Stomach (tissue), 9 donors: ENCODE data around the gene SORCS2. TPM values are rescaled to one million over a fixed set of nuclear protein-coding genes. Genes with fewer than 3 reads are reported as not detected.

Source experiments
- DNase-seq, 2 donors: peaks; one replicate each; pipeline versions ENCODE4 v3.0.0 to v3.0.0-alpha.2; 2013 to 2019
- H3K27ac ChIP-seq, 5 donors: fragments of 200-600 bp in 4 of 5; sonication (generic) in 4 of 5; one replicate each; pipeline ENCODE4 v1.5.1; 2013 to 2019; ENCODE audit warnings: mild to moderate bottlenecking in 1 of 5, moderate library complexity in 1 of 5
- H3K27me3 ChIP-seq, 3 donors: fragments of 200-600 bp; sonication (generic); one replicate each; pipeline ENCODE4 v1.5.1; 2017 to 2019; ENCODE audit warnings: mixed run types in 1 of 3
- H3K36me3 ChIP-seq, 4 donors: fragments of 200-600 bp; sonication (generic); 1 replicate in 3 of 4; 2 replicates in 1 of 4; pipeline ENCODE4 v1.5.1; 2016 to 2019
- H3K4me1 ChIP-seq, 4 donors: fragments of 200-600 bp; sonication (generic); one replicate each; pipeline ENCODE4 v1.5.1; 2016 to 2019
- H3K4me3 ChIP-seq, 4 donors: fragments of 200-600 bp; sonication (generic) in 3 of 4; one replicate each; pipeline ENCODE4 v1.5.1; 2016 to 2019; ENCODE audit warnings: mild to moderate bottlenecking in 1 of 4
- H3K9me3 ChIP-seq, 4 donors: fragments of 200-600 bp; sonication (generic); one replicate each; pipeline ENCODE4 v1.5.1; 2016 to 2019
- CTCF ChIP-seq, 7 experiments: fragments of 450-650 bp in 4 of 7; fragments of 200-600 bp in 3 of 7; sonication (generic) in 3 of 7; IDR thresholded peaks; one replicate each; pipeline ENCODE4 v1.5.1; 2016 to 2019; ENCODE audit warnings: antibody characterized with exemption in 7 of 7, control low read depth in 2 of 7, mild to moderate bottlenecking in 1 of 7
- EP300 ChIP-seq: sonication (generic); formaldehyde crosslinking; IDR thresholded peaks from one replicate; pipeline ENCODE4 v1.6.1; 2017; ENCODE audit warnings: antibody characterized with exemption
- POLR2A ChIP-seq, 4 donors: fragments of 450-650 bp; IDR thresholded peaks; one replicate each; pipeline ENCODE4 v1.6.1; 2016; ENCODE audit warnings: antibody characterized with exemption in 4 of 4, control low read depth in 2 of 4, mild to moderate bottlenecking in 1 of 4, moderate library complexity in 1 of 4
- POLR2AphosphoS5 ChIP-seq, 3 donors: sonication (generic); formaldehyde crosslinking; IDR thresholded peaks; one replicate each; pipeline ENCODE4 v1.6.1; 2016; ENCODE audit warnings: antibody characterized with exemption in 3 of 3
- WGBS, 5 donors: extraction: QIAGEN DNeasy Blood & Tissue Kit in 3 of 5; methylation state at CpG; one replicate each; pipeline versions ENCODE4 v1.1.5 to v1.1.7; 2013 to 2018; 5-methylcytosine and 5-hydroxymethylcytosine counted together
- intact Hi-C: fragments of 100-400 bp; cut with DNase I; formaldehyde crosslinking; loops from one replicate; pipeline ENCODE4 v1.15.1; 2023; ENCODE audit warnings: low total_unique reads
- polyA plus RNA-seq, 3 donors: library from polyadenylated mRNA; stranded (reverse); fragments of 200-250 nt; gene quantifications; one replicate each; pipeline ENCODE4 v1.2.3, GENCODE V29; 2013
- total RNA-seq, 5 donors: library from RNA; depleted of rRNA; stranded (reverse); fragments of >200 nt; gene quantifications; one replicate each; pipeline versions ENCODE4 v1.1.0 to v1.2.3, GENCODE V29; 2014 to 2016
- donor health status: healthy with polysubstance abuse.
- donor health status: Bipolar disorder and iron deficiency.
- donor health status: healthy.

Gene SORCS2
- total and polyA plus RNA-seq, 8 donors: under 0.01 to 13.0 (median 0.50) TPM; not detected in 1

- Histone ChIP-seq H3K4me1 (no peaks in the 10 kb centered on the region), H3K27ac (no peak overlapping the region), H3K27me3 (peaks cover 0 to 13% (median 0%) of the 10 kb centered on the region in 3 donors), H3K4me3 (no peak overlapping the region), H3K9me3 (no peaks in the 10 kb centered on the region), H3K36me3 (no peaks in the 10 kb centered on the region)
- DNase-seq: no peak
- intact Hi-C loops: no loop called here
- TF ChIP-seq POLR2AphosphoS5 (IDR thresholded peaks at IDR 0.05) (no peak), CTCF (IDR thresholded peaks at IDR 0.05) (no peak), EP300 (no peak), POLR2A (IDR thresholded peaks at IDR 0.05) (no peak)
- 85 to 91% (median 87%) methylated on average over 4 to 7 of the region's 7 CpGs for WGBS, 5 donors
Measured at GRCh38 chr4:7477695-7478094, 285.4 kb downstream of the SORCS2 start.

DNA sequence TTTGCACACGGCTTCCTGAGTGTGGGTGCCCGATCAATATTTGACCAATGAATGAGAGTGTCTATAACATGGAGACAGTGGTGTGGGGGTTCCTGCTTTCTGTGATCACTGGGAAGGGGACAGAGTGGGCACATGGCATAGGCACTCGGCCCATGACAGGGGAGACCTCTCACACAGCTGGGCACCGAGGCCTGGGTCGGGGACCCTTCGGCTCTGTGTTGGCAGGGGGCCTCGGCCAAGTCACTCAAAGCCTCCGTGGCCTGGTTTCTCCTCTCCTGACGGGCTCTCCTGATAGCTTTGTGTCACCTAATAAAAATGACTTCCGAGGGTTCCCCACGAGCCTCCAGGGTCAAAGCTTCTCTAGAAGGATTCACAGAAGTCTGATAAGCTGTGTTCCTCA, 286.3 kb downstream of the SORCS2 start:
- no peak for TF ChIP-seq POLR2A (IDR thresholded peaks at IDR 0.05)
- TF ChIP-seq CTCF (IDR thresholded peaks at IDR 0.05): no peak
- TF ChIP-seq POLR2AphosphoS5 (IDR thresholded peaks at IDR 0.05): no peak
- TF ChIP-seq EP300: no peak
- Histone ChIP-seq H3K4me1 (no peaks in the 10 kb centered on the region), H3K4me3 (no peak overlapping the region), H3K27me3 (peaks cover 0 to 3% (median 0%) of the 10 kb centered on the region in 3 donors), H3K9me3 (no peaks in the 10 kb centered on the region), H3K27ac (no peak overlapping the region), H3K36me3 (no peaks in the 10 kb centered on the region)
- no peak for DNase-seq
- intact Hi-C loops: no loop called here
- 66 to 88% (median 72%) methylated on average over 11 of the region's 11 CpGs for WGBS, 5 donors

DNA sequence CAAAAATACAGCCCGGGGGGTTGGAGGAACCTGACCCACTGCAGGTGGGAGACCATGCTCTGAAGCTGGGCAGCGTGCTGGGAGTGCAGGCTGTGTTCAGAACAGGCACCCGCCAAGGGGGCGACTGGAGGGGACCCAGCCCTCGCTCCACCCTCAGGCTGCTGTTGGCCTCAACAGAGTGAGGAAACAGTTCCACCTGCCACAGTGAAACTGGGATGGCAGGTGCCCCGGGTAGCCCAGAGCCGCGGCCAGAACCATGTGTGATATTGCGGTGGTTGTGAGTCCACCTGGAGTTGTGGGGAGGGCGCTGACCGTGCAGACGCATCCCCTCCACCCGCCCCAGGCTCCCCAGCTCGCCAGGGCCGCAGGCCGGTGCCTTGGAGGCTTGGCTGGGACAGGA, 288.1 kb downstream of the SORCS2 start:
- Histone ChIP-seq H3K36me3 (no peaks in the 10 kb centered on the region), H3K9me3 (no peaks in the 10 kb centered on the region), H3K4me1 (no peaks in the 10 kb centered on the region), H3K4me3 (no peak overlapping the region), H3K27me3 (peaks cover 0 to 4% (median 0%) of the 10 kb centered on the region in 3 donors), H3K27ac (no peak overlapping the region)
- TF ChIP-seq EP300 (no peak), POLR2A (IDR thresholded peaks at IDR 0.05) (no peak), CTCF (IDR thresholded peaks at IDR 0.05) (no peak), POLR2AphosphoS5 (IDR thresholded peaks at IDR 0.05) (no peak)
- intact Hi-C loops: no loop called here
- 81 to 89% (median 88%) methylated on average over 11 to 16 of the region's 16 CpGs for WGBS, 5 donors
- no peak for DNase-seq

DNA sequence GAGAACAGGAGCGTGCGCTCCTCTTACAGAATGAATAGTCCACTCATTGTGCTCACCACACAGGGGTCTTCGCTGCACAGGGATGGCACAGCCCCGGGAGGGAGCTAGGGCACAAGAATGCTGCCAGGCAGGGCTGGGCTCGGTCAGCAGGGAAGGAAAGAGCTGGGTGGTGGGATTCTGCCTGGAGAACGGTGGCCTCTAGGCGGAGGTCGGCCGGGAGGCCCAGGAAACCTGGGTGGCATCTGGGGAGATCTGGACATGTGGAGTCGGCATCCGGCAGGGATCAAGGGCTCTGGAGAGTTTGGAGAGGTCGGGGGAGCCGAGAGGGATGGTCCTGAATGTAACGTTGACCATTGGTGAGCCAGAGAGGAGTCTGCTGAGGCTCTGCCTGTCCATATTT, 288.9 kb downstream of the SORCS2 start:
- 80 to 88% (median 84%) methylated on average over 14 of the region's 14 CpGs for WGBS, 5 donors
- DNase-seq: no peak
- H3K27me3 ChIP-seq: peaks cover 0 to 12% (median 0%) of the 10 kb centered on the region in 3 donors

More for the DNA sequence above, 288.9 kb downstream of the SORCS2 start:
- Histone ChIP-seq H3K36me3 (no peaks in the 10 kb centered on the region), H3K27ac (no peak overlapping the region), H3K9me3 (no peaks in the 10 kb centered on the region), H3K4me3 (no peak overlapping the region), H3K4me1 (no peaks in the 10 kb centered on the region)
- intact Hi-C loops: no loop called here
- TF ChIP-seq POLR2A (IDR thresholded peaks at IDR 0.05): no peak
- TF ChIP-seq EP300: no peak
- TF ChIP-seq POLR2AphosphoS5 (IDR thresholded peaks at IDR 0.05): no peak
- TF ChIP-seq CTCF (IDR thresholded peaks at IDR 0.05): no peak
